HTR-8/SVneo (cell line): ENCODE measurements around the gene PNCK.
A peak's percentile ranks its signal among the peaks of the same experiment; 100 is the strongest.

Experiments
- DNase-seq: peaks from one replicate; pipeline ENCODE4 v3.0.0; 2011; ENCODE audit warnings: low spot score, mixed read lengths; ENCODE audit not compliant: insufficient read length
- FAIRE-seq: peaks from 2 replicates; lab custom pipeline; 2011; peaks lifted over from hg19 to GRCh38; lab: Jason Lieb, UNC

PNCK gene

DNA sequence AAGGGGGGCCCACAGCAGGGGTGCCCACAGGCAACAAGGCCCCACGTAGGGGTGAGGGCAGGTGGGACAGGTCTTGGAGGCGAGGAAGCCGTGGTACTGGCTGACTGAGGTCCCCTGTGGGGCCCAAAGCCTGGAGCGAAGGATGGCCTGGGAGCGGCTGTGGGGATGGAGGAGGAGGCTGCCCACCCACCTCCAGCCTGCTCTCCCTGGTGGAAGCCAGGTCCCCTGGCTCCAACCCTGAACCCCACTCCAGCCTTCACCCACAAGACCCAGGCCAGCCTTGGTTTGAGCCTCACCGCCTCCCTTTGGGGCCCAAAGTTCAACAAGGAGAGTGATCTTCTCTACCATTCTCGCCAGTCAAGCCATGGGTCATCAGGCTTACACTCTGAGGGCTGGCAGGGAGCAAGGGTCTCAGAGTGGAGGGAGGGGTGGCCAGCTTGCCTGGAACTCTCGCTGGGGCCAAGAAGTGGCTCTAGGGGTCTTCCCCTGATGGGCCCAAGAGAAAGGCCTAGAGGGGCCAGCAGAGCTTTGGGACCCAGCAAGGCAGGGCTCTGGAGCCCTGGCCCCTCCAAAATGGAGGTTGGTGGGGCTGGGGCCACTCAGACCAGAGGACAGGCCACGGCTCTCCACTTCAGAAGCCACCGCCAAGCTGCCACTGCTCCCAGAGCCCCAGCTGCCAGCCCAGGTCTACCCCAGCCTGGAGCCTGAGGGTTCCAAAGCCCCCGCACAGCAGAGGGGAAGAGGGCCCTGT, 5.0 kb downstream of the PNCK start:
- DNase-seq (no peak), FAIRE-seq (no peak)

DNA sequence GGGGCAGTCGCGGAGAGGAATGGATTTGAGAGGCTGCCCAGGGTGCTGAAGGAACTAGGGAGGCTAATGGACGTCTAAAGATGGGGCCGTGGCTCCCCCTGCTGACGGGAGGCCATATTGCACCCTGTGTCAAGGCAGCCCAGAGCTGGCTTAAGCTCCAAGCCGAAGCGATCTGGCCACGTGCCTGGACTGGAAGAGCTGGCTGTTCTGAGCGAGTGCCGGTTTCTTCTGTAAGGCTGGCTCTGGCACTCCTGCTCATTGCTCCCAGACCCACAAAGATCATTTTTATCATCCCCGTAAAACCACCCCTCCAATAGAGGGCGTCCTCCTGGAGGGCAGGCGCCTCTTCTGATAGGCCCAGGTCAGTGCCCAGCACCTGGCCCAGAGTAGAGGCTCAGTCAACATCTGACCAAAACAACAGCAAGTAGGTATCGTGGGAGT, 5.6 kb downstream of the PNCK start:
- DNase-seq (peak; percentile 60), FAIRE-seq (no peak)

DNA sequence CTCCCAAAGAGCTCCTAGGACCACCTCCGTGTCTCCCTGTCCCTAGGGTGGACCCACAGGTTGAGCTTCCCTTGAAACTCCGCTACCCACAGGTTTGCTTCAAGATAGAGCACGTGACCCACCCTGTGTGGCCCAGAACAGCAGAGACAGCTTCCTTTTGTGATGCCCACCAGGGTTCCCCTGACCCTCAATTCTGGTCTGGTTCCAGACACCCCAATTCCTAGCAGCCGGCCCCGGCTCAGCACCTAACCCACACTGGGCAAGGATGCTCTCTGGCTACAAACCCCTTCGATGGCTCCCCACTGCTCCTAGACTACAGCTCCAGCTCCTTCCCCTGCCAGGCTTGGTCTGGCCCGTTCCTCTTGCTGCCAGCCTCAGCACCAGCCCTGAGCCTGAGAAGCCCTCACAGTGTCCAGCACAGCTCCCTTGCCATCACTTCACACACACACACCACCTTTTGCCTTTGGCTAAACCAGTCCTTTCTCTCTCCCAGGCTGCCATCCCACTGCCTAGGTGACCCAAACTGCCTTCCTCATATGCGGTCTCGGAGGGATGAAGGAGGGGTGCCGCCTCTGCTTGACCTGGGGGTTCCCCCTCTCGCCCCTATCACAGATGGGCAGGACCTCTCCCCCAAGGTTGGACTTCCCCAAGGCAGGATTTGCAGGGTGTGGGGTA, 6.2 kb downstream of the PNCK start:
- DNase-seq = no peak
- FAIRE-seq = no peak

GRCh38 chrX:153665726-153666306, 7.8 kb downstream of the PNCK start:
- no peak for FAIRE-seq
- DNase-seq = no peak

DNA sequence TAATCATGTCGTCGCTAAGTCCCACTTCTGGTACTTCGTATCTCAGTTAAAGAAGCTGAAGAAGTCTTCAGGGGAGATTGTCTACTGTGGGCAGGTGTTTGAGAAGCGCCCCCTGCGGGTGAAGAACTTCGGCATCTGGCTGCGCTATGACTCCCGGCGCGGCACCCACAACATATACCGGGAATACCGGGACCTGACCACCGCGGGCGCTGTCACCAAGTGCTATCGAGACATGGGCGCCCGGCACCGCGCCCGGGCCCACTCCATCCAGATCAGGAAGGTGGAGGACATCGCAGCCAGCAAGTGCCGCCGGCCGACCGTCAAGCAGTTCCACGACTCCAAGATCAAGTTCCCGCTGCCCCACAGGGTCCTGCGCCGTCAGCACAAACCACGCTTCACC, 11.3 kb downstream of the PNCK start:
- DNase-seq (no peak), FAIRE-seq (no peak)

DNA sequence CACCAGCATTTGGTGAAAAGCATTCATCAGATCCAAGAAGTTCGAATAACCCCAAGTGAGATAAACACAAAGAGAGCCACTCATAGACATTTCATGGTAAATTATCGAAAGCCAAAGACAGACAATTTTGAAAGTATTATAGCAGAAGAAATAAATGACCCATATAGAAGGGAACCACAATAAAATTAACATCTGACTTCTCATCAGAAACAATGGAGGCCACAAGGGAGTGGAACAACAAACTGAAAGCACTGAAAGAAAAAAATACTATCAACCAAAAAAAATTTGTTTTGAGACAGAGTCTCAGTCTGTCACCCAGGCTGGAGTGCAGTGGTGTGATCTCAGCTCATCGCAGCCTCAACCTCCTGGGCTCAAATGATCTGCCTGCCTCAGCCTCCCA, 14.3 kb downstream of the PNCK start:
- DNase-seq (no peak), FAIRE-seq (no peak)

DNA sequence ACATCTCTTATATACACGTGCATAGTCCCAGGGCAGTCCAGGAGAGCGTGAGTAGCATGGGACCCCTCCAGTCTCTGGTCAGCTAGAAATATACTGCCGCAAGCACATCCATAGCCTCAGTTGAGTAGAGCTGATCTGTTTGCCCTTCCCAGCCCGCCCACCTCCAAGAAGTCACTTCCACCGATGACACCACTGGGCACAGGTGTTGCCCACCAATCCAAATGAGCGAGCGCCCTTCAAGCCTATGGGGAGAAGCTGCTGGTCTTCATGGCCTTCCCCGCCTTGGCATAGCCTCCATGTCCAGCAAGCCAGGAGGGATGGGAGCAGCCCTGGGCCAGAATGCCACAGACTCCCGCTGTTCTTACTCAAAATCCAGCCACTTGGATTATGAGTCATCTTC, 16.5 kb downstream of the PNCK start:
- FAIRE-seq = no peak
- DNase-seq = no peak

- FAIRE-seq = no peak
- DNase-seq = no peak
Observed at GRCh38 chrX:153653556-153653955, 20.1 kb downstream of the PNCK start.

GRCh38 chrX:153651540-153652079, 22.0 kb downstream of the PNCK start:
- DNase-seq (no peak), FAIRE-seq (no peak)

DNA sequence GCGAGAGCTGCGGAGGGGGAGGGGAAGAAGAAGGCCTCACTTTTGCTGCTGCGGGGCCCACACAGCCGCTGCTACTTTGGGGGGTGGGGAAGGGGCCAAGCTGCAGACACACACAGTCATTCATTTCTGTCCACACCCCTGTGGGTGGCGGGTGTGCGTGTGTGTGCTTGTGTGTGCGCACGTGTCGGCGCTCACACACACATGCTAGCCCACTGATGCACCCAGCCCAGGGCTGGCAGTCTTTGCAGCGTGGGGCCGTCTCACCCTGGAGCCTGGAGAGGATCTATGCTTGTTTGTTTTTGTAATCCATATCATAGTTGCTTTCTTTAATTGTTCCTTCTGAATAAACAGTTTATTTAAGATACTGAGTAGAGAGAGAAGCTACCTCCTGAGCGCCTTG, 22.7 kb downstream of the PNCK start:
- DNase-seq (no peak), FAIRE-seq (no peak)

- FAIRE-seq = no peak
- DNase-seq = no peak
Observed at GRCh38 chrX:153649915-153650782, 23.5 kb downstream of the PNCK start.

DNA sequence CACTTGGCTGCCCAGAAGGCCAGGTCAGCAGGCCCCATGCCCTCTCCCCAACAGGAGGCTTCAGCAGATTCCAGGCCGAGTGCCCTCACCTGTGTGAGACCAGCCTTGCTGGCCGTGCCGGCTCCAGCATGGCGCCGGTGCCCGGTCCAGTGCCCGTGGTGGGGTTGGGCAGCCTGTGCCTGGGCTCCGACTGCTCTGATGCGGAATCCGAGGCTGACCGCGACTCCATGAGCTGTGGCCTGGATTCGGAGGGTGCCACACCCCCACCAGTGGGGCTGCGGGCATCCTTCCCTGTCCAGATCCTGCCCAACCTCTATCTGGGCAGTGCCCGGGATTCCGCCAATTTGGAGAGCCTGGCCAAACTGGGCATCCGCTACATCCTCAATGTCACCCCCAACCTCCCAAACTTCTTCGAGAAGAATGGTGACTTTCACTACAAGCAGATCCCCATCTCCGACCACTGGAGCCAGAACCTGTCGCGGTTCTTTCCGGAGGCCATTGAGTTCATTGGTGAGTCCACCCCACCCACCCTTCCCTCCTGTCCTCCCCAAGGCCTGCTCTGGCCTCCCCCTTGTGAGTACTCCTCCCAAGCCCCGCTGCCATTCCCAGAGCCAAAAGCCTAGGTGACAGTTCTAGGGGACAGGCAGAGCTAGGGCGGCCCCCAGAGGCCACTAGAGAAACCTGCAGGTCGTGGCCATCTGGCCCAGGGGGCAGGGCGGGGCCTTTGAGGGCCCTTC, 24.3 kb downstream of the PNCK start:
- no peak for FAIRE-seq
- no peak for DNase-seq

DNA sequence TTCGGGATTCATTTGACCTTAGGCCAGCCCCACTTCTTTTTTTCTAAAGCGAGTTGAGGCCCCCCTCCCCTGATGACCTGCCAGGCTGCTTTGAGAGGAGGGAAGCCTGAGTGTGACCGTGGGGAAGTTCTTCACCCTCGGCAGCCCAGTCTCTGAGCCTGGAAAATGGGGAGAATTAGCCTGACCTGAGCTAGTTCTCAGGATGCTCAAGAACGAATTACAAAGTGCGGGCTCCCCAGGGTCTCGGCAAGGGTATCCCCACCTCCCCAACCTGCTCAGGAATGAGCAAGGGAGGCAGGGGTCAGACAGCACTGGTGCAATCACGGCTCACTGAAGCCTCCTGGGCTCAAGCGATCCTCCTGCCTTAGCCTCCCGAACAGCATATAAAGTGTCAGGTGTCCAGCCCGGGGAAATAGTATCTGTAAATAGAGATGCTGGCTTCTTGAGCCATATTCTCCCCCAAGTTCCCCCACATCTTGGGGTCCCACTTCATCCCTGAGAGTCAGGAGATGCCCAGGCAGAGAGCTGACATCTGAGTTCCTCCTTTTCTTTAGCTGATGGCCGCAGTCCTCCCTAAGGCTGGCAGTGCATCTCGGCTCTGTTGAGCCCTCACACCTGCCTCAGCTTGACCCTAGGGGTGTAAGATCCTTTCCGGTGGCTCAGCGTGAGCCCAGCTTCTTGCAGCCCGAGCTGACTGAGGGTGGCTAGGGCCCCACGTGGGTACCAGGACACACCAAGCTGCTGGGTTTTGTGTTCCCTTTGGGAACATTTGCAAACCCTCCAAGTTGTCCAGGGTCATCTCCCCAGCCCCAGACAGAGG, 25.0 kb downstream of the PNCK start:
- no peak for FAIRE-seq
- no peak for DNase-seq

- DNase-seq (no peak), FAIRE-seq (no peak)
Observed at GRCh38 chrX:153647461-153648357, 25.9 kb downstream of the PNCK start.

- DNase-seq (peak; percentile 35), FAIRE-seq (no peak)
Observed at GRCh38 chrX:153646620-153647373, 26.8 kb downstream of the PNCK start, which contains the start of gene DUSP9. Gene DUSP9, plus strand, starts transcription at chrX:153647203. Its CDS starts 751 bp downstream, at chrX:153647954.

- DNase-seq (no peak), FAIRE-seq (no peak)
Observed at GRCh38 chrX:153645921-153646488, 27.6 kb downstream of the PNCK start.

DNA sequence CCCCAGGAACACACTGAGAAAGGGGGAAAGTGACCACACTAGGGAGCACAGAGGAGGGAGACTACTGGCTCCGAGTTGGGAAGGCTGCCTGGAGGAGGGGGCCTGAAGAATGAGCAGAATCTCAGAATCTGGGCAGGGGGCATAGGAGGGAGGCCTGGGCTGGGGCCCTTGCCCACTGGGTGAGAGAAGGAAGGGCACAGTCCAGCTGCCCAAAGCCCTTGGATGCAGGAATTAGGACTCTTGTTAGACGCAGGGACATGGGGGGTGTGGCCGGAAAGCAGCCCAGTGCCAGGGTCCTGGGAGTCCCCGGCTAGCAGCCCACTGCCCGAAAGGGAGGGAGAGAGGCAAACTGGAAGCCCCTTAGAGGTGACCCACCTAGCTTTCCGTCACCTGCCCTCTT, 28.5 kb downstream of the PNCK start:
- DNase-seq (no peak), FAIRE-seq (no peak)
